Heart left ventricle (tissue), 13 donors: ENCODE data around the gene WDR62.

Source experiments
- POLR2A ChIP-seq, 2 donors: fragments of 450-650 bp; IDR thresholded peaks; one replicate each; pipeline ENCODE4 v1.6.1; 2017; ENCODE audit warnings: antibody characterized with exemption in 2 of 2, mild to moderate bottlenecking in 2 of 2, moderate library complexity in 2 of 2
- TF ChIP-seq, protein P1 (sequence below), 12 donors: fragments of 200-600 bp; sonication (generic) in 4 of 12; IDR thresholded peaks; one replicate each; pipeline versions ENCODE4 v1.5.0 to v1.8.0; 2018 to 2022; ENCODE audit warnings: antibody characterized with exemption in 12 of 12, mild to moderate bottlenecking in 5 of 12
- donor health status: ischemic (EF 13 %, LVEDD 7.1; RV severe dilation, severe dysfunction).
- donor health status: DM: no; HTN: yes; CAD: no.
- donor health status: DM: no; HTN: no; CAD: no.
- donor health status: ischemic (EF 25% LVEDD 6.9; RV normal size, moderate dysfunction).
- donor health status: ischemic (EF 25% LVEDD 5.7; RV mildly dilated, moderate dysfunction).
- donor health status: ischemic (EF 35%, LVEDD 5.7; RV mildly dilated, moderate dysfunction).
- donor health status: nonischemic (EF 11% LVEDD 7.7; RV severe dilation, severe dysfunction).
- donor health status: DM: yes; HTN: yes; CAD: no.
- donor health status: PGD.
- donor health status: ischemic (EF 29% LVEDD 5.4; RV normal size, mild dysfunction).
- donor health status: nonischemic (EF 23%, LVEDD 6.1; RV moderate dilation, normal function).

- TF ChIP-seq, protein P1, sequence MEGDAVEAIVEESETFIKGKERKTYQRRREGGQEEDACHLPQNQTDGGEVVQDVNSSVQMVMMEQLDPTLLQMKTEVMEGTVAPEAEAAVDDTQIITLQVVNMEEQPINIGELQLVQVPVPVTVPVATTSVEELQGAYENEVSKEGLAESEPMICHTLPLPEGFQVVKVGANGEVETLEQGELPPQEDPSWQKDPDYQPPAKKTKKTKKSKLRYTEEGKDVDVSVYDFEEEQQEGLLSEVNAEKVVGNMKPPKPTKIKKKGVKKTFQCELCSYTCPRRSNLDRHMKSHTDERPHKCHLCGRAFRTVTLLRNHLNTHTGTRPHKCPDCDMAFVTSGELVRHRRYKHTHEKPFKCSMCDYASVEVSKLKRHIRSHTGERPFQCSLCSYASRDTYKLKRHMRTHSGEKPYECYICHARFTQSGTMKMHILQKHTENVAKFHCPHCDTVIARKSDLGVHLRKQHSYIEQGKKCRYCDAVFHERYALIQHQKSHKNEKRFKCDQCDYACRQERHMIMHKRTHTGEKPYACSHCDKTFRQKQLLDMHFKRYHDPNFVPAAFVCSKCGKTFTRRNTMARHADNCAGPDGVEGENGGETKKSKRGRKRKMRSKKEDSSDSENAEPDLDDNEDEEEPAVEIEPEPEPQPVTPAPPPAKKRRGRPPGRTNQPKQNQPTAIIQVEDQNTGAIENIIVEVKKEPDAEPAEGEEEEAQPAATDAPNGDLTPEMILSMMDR (IDR thresholded peaks at IDR 0.05), result no peak
- no peak for TF ChIP-seq POLR2A (IDR thresholded peaks at IDR 0.05)
These were observed 44.9 kb upstream of the WDR62 start for GRCh38 chr19:36009633-36010379.
